ENCODE data around the gene LRRC2.

LRRC2 gene

DNA sequence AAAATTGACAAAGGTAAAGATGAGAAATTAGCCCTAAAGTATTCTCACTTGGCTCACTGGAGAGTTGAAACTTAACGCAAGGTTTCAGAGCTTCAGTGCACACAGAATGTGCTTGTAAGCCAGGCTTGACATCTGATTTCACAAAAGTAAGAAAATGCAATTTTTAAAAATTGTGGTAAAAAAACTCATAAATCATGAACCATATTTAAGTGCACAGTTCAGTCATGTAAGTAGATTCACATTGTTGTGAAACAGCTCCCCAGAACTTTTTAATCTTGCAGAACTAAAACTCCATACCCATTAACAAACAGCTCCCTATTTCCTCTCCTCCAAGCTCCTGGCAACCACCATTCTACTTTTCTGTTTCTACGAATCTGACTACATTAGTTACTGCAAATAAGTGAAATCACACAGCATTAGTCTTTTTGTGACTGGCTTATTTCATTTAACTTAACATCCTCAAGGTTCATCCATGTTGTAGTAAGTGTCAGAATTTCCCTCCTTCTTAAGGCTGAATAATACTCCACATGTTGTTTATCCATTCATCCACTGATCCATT is 53.8 kb downstream of the LRRC2 start:
- H3K4me3 ChIP-seq (replicated peaks; ENCODE audit: insufficient read depth, low read length) = no peak overlapping the region
- H3K27ac ChIP-seq (replicated peaks) = no peak overlapping the region
- DNase-seq (ENCODE audit: low read depth in 1 of 2, low spot score in 1 of 2) = no peak
- TF ChIP-seq POLR2AphosphoS5 (IDR thresholded peaks at IDR 0.05; ENCODE audit: low read depth) = no peak
- TF ChIP-seq, protein P1, sequence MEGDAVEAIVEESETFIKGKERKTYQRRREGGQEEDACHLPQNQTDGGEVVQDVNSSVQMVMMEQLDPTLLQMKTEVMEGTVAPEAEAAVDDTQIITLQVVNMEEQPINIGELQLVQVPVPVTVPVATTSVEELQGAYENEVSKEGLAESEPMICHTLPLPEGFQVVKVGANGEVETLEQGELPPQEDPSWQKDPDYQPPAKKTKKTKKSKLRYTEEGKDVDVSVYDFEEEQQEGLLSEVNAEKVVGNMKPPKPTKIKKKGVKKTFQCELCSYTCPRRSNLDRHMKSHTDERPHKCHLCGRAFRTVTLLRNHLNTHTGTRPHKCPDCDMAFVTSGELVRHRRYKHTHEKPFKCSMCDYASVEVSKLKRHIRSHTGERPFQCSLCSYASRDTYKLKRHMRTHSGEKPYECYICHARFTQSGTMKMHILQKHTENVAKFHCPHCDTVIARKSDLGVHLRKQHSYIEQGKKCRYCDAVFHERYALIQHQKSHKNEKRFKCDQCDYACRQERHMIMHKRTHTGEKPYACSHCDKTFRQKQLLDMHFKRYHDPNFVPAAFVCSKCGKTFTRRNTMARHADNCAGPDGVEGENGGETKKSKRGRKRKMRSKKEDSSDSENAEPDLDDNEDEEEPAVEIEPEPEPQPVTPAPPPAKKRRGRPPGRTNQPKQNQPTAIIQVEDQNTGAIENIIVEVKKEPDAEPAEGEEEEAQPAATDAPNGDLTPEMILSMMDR (IDR thresholded peaks at IDR 0.05; ENCODE audit: insufficient read depth, low read length) = no peak
- no peak for TF ChIP-seq GABPA (IDR thresholded peaks at IDR 0.05; ENCODE audit: low read depth)
- TF ChIP-seq, protein P2, sequence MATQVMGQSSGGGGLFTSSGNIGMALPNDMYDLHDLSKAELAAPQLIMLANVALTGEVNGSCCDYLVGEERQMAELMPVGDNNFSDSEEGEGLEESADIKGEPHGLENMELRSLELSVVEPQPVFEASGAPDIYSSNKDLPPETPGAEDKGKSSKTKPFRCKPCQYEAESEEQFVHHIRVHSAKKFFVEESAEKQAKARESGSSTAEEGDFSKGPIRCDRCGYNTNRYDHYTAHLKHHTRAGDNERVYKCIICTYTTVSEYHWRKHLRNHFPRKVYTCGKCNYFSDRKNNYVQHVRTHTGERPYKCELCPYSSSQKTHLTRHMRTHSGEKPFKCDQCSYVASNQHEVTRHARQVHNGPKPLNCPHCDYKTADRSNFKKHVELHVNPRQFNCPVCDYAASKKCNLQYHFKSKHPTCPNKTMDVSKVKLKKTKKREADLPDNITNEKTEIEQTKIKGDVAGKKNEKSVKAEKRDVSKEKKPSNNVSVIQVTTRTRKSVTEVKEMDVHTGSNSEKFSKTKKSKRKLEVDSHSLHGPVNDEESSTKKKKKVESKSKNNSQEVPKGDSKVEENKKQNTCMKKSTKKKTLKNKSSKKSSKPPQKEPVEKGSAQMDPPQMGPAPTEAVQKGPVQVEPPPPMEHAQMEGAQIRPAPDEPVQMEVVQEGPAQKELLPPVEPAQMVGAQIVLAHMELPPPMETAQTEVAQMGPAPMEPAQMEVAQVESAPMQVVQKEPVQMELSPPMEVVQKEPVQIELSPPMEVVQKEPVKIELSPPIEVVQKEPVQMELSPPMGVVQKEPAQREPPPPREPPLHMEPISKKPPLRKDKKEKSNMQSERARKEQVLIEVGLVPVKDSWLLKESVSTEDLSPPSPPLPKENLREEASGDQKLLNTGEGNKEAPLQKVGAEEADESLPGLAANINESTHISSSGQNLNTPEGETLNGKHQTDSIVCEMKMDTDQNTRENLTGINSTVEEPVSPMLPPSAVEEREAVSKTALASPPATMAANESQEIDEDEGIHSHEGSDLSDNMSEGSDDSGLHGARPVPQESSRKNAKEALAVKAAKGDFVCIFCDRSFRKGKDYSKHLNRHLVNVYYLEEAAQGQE (IDR thresholded peaks at IDR 0.05; ENCODE audit: insufficient replicate concordance, low read depth) = no peak
- no peak for TF ChIP-seq SPI1 (IDR thresholded peaks at IDR 0.05; ENCODE audit: borderline replicate concordance, low read depth)
- no peaks in the 10 kb centered on the region for H3K27me3 ChIP-seq (ENCODE audit: insufficient read depth, poor library complexity, severe bottlenecking)

DNA sequence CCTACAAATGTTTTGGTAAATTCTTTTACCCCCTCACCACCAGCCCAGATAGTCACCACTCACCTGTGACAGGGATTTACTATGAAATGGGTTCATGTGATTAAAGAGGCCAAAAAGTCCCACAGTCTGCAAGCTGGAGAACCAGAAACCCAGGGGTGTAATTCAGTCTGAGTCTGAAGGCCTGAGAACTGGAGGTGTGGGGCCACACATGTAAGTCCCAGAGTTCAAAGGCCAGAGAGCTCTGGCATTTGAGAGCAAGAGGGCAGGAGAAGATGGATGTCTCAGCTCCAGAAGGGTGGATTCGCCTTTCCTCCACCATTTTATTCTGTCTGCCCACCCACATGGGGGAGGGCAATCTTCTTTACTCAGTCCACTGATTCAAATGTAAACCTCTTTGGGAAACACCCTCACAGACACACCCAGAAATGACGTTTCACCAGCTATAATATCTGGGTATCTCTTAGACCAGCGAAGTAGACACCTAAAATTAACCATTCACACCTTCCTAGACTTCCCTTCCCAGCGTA is 56.4 kb downstream of the LRRC2 start:
- no peak for DNase-seq (ENCODE audit: low read depth in 1 of 2, low spot score in 1 of 2)
- Histone ChIP-seq H3K27ac (replicated peaks) (no peak overlapping the region), H3K27me3 (ENCODE audit: insufficient read depth, poor library complexity, severe bottlenecking) (no peaks in the 10 kb centered on the region), H3K4me3 (replicated peaks; ENCODE audit: insufficient read depth, low read length) (no peak overlapping the region)
- TF ChIP-seq, protein P2 (IDR thresholded peaks at IDR 0.05; ENCODE audit: insufficient replicate concordance, low read depth) = no peak
- TF ChIP-seq SPI1 (IDR thresholded peaks at IDR 0.05; ENCODE audit: borderline replicate concordance, low read depth) (no peak), POLR2AphosphoS5 (IDR thresholded peaks at IDR 0.05; ENCODE audit: low read depth) (no peak), GABPA (IDR thresholded peaks at IDR 0.05; ENCODE audit: low read depth) (no peak)
- TF ChIP-seq, protein P1 (IDR thresholded peaks at IDR 0.05; ENCODE audit: insufficient read depth, low read length) = no peak

- DNase-seq (ENCODE audit: low read depth in 1 of 2, low spot score in 1 of 2) = no peak
- TF ChIP-seq SPI1 (IDR thresholded peaks at IDR 0.05; ENCODE audit: borderline replicate concordance, low read depth) = no peak
- no peak for TF ChIP-seq GABPA (IDR thresholded peaks at IDR 0.05; ENCODE audit: low read depth)
- TF ChIP-seq POLR2AphosphoS5 (IDR thresholded peaks at IDR 0.05; ENCODE audit: low read depth) = no peak
- TF ChIP-seq, protein P1 (IDR thresholded peaks at IDR 0.05; ENCODE audit: insufficient read depth, low read length) = no peak
- TF ChIP-seq, protein P2 (IDR thresholded peaks at IDR 0.05; ENCODE audit: insufficient replicate concordance, low read depth) = no peak
- Histone ChIP-seq H3K4me3 (replicated peaks; ENCODE audit: insufficient read depth, low read length) (no peak overlapping the region), H3K27ac (replicated peaks) (no peak overlapping the region), H3K27me3 (ENCODE audit: insufficient read depth, poor library complexity, severe bottlenecking) (no peaks in the 10 kb centered on the region)
Observed at GRCh38 chr3:46508850-46509591, 57.1 kb downstream of the LRRC2 start.

Measured in HL-60 (cell line).